Islet precursor cell (in vitro differentiated cells): ENCODE measurements around the gene ARHGAP6.
"Not testable (repeated sequence)": the region's sequence is repeated elsewhere in the genome, so short reads cannot be mapped to it uniquely, and the experiment has no call there.

Experiments used
- DNase-seq: peaks from one replicate; pipeline ENCODE4 v3.0.0-alpha.2; 2018

ARHGAP6 gene

DNA sequence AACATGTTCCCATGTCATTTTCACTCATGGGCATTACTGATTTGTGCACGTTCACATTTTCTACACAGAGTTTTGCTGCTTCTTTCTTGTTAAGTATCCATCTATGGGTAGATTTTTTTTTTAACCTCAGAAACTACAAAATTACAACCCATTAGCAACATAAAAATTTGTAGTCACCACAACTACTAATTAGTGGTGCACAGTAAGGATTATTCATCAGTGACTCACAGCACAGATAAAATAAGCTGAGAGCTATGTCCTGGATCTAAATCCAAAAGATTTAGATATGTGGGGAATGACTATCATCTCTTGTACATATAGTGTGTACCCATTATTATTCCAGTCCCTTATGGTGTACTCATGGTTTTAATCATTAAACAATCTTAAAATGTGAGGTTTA, 392.2 kb downstream of the ARHGAP6 start:
- no peak for DNase-seq

- DNase-seq = no peak
Observed at GRCh38 chrX:11272863-11273262, 392.9 kb downstream of the ARHGAP6 start.

GRCh38 chrX:11272290-11272689, 393.4 kb downstream of the ARHGAP6 start:
- DNase-seq = no peak

- DNase-seq = no peak
Observed at GRCh38 chrX:11269996-11270395, 395.7 kb downstream of the ARHGAP6 start.

- DNase-seq = no peak
Observed at GRCh38 chrX:11269006-11269405, 396.7 kb downstream of the ARHGAP6 start.

- no peak for DNase-seq
Observed at GRCh38 chrX:11267425-11267824, 398.3 kb downstream of the ARHGAP6 start.

DNA sequence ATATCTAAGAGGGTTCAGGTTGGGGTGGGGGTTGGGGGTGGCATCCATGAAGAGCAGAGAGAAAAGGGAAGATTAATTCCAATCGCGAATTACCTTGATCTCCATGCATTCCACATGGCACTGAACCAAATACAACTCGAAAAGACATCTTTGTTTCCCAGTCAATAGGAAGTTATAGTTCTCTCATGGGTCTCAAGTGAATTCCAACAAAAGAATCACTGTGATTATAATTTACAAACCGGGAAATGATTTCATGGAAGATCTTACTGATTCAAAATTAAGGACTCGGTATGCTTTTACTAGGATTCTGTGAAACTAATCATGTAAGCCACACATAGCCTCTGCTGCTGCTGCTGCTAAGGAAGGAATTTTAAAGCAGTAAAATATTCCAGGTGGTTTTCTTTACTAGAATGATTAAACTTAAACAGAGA, 399.1 kb downstream of the ARHGAP6 start:
- DNase-seq = no peak

GRCh38 chrX:11265352-11265751, 400.4 kb downstream of the ARHGAP6 start:
- DNase-seq = no peak

DNA sequence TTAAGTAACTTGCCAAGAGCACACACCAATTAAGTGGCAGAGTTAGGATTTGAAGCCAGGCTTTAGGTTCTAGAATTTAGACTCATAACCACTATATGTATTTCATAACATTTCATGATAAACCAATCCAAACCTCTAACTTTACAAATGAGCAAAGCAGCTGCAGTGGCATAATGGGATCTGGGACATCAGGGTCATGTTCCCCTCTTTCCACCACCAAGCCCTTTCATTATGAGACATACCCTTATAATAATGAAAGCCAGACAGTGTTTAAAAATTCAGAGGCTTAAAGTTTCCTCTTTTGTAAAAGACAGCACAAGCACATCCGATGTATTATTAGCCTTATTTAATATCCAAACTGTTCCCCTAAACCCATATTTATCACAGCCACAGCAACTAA, 400.8 kb downstream of the ARHGAP6 start:
- DNase-seq = no peak

DNA sequence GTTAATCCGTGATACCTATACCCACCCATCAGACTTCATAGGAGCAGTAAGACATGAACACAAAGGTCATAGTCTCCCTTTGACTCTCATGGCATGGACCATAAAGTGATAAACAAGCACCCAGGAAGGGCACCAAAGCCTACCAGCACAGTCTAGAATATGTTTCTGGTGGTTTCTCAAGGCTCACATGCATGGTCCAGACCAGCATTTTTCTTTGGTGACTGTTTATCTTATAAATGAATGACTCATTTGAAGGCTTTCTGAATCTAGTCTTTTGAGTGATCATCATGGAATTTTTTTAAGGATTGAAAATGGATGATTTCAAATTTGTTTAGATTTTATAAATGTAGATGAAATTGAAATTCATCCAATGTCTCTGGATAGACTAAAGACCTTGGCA, 404.5 kb downstream of the ARHGAP6 start:
- no peak for DNase-seq

DNA sequence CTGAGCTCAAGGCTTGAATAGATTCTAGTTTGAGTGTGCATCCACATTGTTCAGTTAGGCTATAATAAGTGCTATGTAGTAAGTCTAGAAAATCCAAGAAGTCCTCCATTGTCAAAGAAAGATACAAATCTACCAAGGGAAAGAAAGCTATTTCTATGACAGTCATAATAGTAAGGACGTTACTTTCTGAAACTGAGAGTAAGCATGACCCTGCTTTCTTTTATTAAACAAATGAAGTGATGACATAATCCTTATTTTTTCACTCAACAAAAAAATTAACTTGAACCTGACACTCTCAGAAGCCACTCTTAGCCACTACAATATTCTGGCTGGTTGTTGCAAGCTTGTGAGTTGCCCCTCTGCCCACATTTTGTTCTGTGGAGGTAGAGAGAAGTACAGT, 406.3 kb downstream of the ARHGAP6 start:
- DNase-seq = no peak

GRCh38 chrX:11257711-11258110, 408.0 kb downstream of the ARHGAP6 start:
- no peak for DNase-seq

- DNase-seq = no peak
Observed at GRCh38 chrX:11257290-11257689, 408.4 kb downstream of the ARHGAP6 start.

DNA sequence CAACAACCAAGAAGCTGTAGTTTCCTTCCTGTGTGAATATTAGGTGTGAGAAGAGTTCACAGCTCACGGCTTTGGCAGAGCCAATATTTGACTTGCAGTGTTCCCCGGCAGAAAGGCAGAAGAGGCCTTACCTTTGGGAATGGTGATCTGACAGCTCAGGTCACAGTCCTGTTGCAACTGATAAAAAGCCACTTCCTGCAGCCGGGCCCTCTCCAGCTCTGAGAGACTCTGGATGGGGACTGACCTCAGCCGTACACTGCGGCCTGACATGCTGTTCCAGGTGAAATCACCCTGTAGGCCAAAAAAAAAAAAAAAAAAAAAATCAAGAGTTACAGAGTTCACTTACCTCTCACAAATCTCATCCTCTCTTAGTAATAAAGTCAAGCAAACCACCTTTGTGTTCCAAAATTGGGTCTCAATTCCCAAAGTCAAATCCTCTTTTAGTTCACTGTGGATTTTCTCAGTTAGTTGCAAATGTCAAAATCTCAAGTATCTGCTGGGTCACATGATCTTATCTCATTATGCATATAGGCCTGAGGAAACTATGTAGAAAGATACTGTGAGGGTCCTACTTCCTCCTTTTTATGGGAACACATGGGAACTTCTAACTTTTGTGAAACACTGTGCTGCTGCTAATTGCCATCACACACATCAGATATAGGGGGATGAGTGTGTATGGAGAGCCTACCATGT, 411.2 kb downstream of the ARHGAP6 start:
- DNase-seq = no peak

DNA sequence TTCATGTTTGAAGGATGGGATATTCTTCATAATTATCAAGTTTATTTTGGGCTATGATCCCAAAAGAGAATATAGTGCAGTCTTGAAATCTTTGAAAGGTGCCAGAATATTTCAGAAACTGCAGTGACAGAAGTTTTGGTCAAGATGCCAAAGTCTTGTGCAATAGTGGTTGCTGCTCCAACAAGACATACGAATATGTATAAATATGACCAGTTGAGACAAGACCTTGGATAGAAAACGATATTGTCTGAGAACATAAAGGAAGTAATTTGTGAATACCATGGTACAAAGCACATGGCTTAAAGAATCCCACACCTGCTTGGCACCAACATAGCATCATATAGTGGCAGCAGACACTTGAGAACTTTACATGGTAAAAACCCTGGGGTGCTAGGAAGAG, 421.1 kb downstream of the ARHGAP6 start:
- DNase-seq = no peak

DNA sequence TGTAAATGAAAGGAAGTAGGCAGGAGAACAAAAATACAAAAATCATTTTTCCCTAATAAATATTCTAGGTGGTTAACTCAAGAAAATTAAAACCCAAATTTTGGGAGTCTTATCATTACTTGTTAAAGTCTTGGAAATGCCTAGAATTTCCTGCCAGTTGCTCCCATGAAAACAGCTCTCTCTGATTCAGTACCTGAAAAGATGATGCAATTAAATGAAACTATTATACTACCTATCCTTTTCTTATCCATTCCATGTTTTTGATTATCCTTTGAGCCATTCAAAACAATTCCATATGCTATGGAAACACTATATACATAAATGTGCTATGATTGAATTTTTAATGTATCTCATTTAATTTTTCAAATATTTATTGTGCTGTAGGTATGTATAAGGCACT, 423.0 kb downstream of the ARHGAP6 start:
- no peak for DNase-seq

DNA sequence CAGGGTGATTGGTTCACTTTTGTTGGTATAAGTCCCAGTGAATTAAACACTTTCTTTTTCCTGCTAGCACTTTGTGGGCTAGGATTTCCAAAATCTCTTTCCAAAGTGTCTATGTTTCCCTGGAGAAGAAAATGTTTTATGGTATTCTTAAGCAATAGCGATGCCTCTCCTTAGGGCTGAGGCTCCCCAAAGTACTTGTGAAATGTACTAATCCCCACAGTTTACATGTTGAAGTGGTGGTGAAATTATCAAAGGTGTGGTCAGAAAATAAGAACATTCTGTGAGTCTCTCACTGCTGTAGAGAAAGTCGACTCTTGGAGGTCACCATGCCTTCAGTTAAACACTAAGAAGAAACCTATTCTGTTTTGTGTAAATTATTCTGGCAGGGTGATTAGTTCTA, 424.0 kb downstream of the ARHGAP6 start:
- no peak for DNase-seq

GRCh38 chrX:11239230-11239629, 426.5 kb downstream of the ARHGAP6 start:
- DNase-seq = peak; percentile 58

GRCh38 chrX:11235377-11235776, 430.3 kb downstream of the ARHGAP6 start:
- DNase-seq = not testable (repeated sequence)

DNA sequence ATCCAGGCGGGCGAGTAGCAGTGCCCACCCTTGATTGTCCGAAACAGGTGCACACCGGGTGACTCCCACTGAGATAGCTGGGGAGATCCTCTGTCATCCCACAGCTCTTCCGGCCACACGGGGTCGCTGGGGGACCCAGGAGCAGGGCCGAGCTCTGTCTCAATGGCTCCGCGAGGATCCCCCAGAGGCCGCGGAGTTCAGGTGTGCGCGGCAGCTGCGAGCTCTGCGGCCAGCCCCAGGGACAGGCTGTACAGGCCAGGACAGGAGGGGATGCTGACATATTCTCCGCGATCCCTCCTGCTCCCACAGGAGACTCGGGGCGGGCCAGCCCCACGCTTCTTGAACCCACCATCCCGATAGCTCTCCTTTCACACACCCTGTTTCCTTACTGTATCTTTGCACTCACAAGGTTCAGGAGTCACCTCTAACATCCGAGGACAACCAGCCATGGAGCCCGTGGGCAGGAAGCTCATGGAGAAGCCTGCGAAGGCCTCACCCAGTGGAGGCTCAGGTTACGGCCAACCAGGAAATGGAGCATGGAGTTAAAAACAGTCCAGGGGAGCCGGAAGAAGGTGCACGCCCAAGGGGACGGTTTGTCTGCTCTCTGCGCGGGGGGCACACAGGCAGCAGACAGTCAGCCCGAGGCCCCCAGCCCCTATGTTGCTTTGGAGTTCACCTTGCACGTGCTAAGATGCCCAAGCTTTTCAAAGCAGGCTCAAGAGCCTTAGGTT, 450.4 kb downstream of the ARHGAP6 start:
- peak; percentile 55 for DNase-seq

- no peak for DNase-seq
Observed at GRCh38 chrX:11214346-11215190, 451.2 kb downstream of the ARHGAP6 start.

GRCh38 chrX:11212741-11213140, 453.0 kb downstream of the ARHGAP6 start:
- DNase-seq = no peak

GRCh38 chrX:11210415-11210801, 455.3 kb downstream of the ARHGAP6 start:
- DNase-seq = no peak
